ENCODE data around the gene HOXC10. TPM values are rescaled to one million over a fixed set of nuclear protein-coding genes. Genes with fewer than 3 reads are reported as not detected.

HOXC10 gene
- total and polyA plus RNA-seq, 3 experiments from 2014 or later: not detected

DNA sequence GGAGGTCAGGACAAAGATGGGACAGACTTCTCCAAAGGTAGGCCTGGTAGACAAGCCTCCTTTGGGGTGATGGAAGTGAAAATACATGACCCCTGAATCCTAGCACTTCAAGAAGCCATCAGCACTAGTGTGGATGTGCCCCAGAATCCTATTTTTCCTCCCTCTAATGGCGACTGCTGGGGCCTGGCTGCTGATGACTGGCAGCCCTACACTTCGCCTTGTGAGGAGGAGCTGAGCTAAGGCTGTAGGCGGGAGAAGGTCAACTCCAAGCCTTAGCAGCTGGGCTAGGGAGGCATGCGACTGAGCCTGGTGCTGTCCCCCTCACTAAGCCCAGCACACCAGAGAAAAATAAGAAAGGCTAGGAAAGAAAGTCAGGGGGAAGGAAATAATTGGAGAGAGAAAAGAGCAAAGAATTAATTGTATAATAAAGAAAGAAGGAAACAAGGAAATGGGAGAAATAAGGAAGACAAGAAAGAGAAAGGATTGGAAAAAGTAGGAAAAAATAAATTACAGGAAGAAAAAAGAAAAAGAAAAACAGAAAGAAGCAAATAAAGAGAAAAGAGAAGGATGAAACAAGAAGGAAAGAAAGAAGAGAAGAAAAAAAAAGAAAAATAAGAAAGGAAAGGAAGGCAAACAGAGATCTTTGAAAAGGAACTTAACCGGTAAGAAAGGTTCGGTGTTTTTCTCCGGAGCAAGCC, 4.7 kb upstream of the HOXC10 start:
- no peaks in the 10 kb centered on the region for H3K9me3 ChIP-seq (ENCODE audit: low read length)

DNA sequence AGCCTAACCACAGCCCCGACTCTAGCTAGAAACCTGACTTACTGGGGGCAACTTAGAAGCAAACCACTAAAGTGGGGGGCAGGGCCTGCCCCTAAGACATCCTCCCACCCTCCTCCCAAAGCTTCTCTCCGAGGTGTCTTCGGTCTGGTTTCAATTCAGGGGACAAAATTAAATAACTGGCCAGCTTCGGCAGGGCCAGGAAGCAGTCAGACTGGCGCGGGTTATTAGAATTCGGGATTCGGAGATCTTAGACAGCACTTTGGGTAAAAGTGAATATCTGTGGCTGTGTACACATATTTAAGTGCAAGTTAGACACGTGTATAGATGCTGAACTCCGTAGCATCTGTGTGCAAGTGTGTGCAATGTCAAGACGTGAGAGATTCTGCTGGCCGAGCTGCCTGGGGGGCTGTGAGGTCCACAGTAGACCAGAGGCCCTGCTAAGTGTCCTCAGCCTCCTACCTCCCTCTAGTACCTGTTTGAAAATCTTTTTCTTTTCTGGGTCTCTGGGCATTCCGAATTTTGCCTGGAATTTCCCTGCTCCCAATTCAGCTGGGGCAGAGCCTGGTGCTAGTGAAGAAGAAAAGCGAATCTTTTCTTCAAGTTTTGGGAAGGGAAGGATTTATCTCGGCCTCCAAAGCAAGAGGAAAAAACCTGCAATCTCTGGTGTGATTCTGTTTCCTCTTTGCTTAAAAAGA, 4.0 kb upstream of the HOXC10 start:
- no peak for DNase-seq
- Mint-ChIP-seq H3K36me3 (no peaks in the 10 kb centered on the region), H3K27ac (peak overlapping the region in 1 of 8 donors; percentile 38), H3K27me3 (peaks cover 89 to 94% of the 10 kb centered on the region in 2 donors), H3K4me1 (peaks cover 18 to 31% (median 21%) of the 10 kb centered on the region in 3 donors), H3K9me3 (peaks cover 0 to 16% (median 0%) of the 10 kb centered on the region in 5 donors), H3K4me3 (peak overlapping the region in 1 of 7 donors; percentile 48)
- no peaks in the 10 kb centered on the region for H3K9me3 ChIP-seq (ENCODE audit: low read length)
- ChIA-PET POLR2A (interaction anchor here (1.2 kb wide), 1 partner anchor 9 kb away, joined by 3 read pairs; no protein-coding TSS in a partner anchor), CTCF (interaction anchor here (1.5 kb wide), 1 partner anchor 25 kb away, joined by 3 read pairs; no protein-coding TSS in a partner anchor)
- H3K36me3 ChIP-seq (ENCODE audit: insufficient read depth, low read length): no peaks in the 10 kb centered on the region
- H3K27me3 ChIP-seq (ENCODE audit: insufficient read depth, low read length, poor library complexity, severe bottlenecking): peaks cover 88% of the 10 kb centered on the region
- H3K27ac ChIP-seq (ENCODE audit: low read depth, low read length): no peak overlapping the region
- H3K4me1 ChIP-seq (ENCODE audit: insufficient read depth, low read length): peaks cover 11% of the 10 kb centered on the region
- H3K4me3 ChIP-seq (ENCODE audit: low read length): no peak overlapping the region

More for the DNA sequence above, 4.7 kb upstream of the HOXC10 start:
- H3K36me3 ChIP-seq (ENCODE audit: insufficient read depth, low read length): no peaks in the 10 kb centered on the region
- CTCF ChIA-PET: interaction anchor here (1.5 kb wide), 1 partner anchor 26 kb away, joined by 3 read pairs; no protein-coding TSS in a partner anchor
- Mint-ChIP-seq H3K27me3 (peaks cover 89 to 95% of the 10 kb centered on the region in 2 donors), H3K4me3 (peak overlapping the region in 1 of 7 donors; percentile 48), H3K36me3 (no peaks in the 10 kb centered on the region), H3K27ac (peak overlapping the region in 2 of 8 donors; percentile 16 to 38), H3K9me3 (peaks cover 0 to 16% (median 3%) of the 10 kb centered on the region in 5 donors), H3K4me1 (peaks cover 20 to 33% (median 23%) of the 10 kb centered on the region in 3 donors)
- no peak for DNase-seq
- peaks cover 10% of the 10 kb centered on the region for H3K4me1 ChIP-seq (ENCODE audit: insufficient read depth, low read length)
- POLR2A ChIA-PET: interaction anchor here (1.2 kb wide), 1 partner anchor 10 kb away, joined by 3 read pairs; no protein-coding TSS in a partner anchor
- no peak overlapping the region for H3K27ac ChIP-seq (ENCODE audit: low read depth, low read length)
- peaks cover 88% of the 10 kb centered on the region for H3K27me3 ChIP-seq (ENCODE audit: insufficient read depth, low read length, poor library complexity, severe bottlenecking)
- H3K4me3 ChIP-seq (ENCODE audit: low read length): no peak overlapping the region

DNA sequence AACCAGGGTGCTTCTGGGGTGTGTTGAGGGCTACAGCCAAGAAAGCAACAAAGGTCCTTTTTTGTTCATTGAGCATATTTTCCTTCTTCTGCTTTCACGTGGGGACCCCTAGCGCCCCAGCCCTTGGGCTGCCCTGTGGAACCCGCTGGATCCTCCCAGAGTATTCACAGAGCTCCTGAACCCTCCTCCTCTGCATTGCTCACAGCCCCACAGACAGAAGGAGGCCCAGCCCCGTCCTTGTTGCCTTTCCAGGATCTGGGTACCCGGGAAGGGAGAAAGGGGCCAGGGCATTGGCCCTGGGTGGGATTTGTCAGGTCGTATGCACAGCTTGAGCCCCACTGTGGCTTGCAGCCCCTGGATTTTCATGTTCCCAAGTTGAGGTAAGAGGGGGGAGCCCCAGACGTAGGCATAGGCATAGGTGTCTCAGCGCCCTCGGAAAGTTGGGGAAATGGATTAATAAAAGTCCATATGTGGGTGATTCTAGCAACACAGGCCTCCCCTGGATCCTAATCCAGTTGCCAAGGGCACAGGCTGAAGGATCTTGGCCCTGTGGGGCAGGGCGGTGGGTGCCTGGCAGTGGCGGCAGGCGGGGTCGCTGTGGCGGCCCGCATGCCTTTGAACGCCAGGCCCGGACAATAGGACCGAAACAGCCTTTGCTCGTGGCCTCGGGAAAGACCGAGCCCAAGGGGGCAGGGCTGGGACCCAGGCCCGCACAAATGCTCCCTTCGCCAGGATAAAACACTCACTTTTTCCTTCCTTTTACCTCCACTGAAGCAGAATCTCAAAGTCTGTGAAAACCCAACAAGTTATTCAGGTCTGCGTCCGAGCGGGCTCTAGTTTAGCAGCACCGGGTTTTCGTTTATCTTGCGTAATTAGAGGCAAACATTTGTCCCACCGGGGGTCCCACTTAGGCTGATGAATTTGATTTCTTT, 3.0 kb upstream of the HOXC10 start:
- Histone ChIP-seq H3K36me3 (ENCODE audit: insufficient read depth, low read length) (no peaks in the 10 kb centered on the region), H3K27ac (ENCODE audit: low read depth, low read length) (no peak overlapping the region), H3K9me3 (ENCODE audit: low read length) (no peaks in the 10 kb centered on the region), H3K4me3 (ENCODE audit: low read length) (no peak overlapping the region), H3K4me1 (ENCODE audit: insufficient read depth, low read length) (peaks cover 16% of the 10 kb centered on the region), H3K27me3 (ENCODE audit: insufficient read depth, low read length, poor library complexity, severe bottlenecking) (peaks cover 87% of the 10 kb centered on the region)
- Mint-ChIP-seq H3K9me3 (peaks cover 0 to 14% (median 0%) of the 10 kb centered on the region in 5 donors), H3K4me3 (peak overlapping the region in 1 of 7 donors; percentile 54), H3K27me3 (peaks cover 87 to 94% of the 10 kb centered on the region in 2 donors), H3K36me3 (no peaks in the 10 kb centered on the region), H3K27ac (peak overlapping the region in 2 of 8 donors; percentile 26 to 77), H3K4me1 (peaks cover 24 to 40% (median 26%) of the 10 kb centered on the region in 3 donors)
- ChIA-PET POLR2A (no interaction called here), CTCF (interaction anchor here (1.5 kb wide), 1 partner anchor 24 kb away, joined by 3 read pairs; no protein-coding TSS in a partner anchor)
- no peak for DNase-seq

GRCh38 chr12:53982648-53983567, 2.0 kb upstream of the HOXC10 start:
- peaks cover 25 to 37% (median 26%) of the 10 kb centered on the region in 3 donors for H3K4me1 Mint-ChIP-seq
- ChIA-PET POLR2A (no interaction called here), CTCF (no interaction called here)
- peak overlapping the region in 5 of 7 donors; percentile 6 to 72 (median 21) for H3K4me3 Mint-ChIP-seq
- Histone ChIP-seq H3K9me3 (ENCODE audit: low read length) (no peaks in the 10 kb centered on the region), H3K27me3 (ENCODE audit: insufficient read depth, low read length, poor library complexity, severe bottlenecking) (peaks cover 87% of the 10 kb centered on the region), H3K27ac (ENCODE audit: low read depth, low read length) (no peak overlapping the region), H3K4me3 (ENCODE audit: low read length) (no peak overlapping the region), H3K36me3 (ENCODE audit: insufficient read depth, low read length) (no peaks in the 10 kb centered on the region), H3K4me1 (ENCODE audit: insufficient read depth, low read length) (peaks cover 16% of the 10 kb centered on the region)
- peaks cover 88 to 94% of the 10 kb centered on the region in 2 donors for H3K27me3 Mint-ChIP-seq
- DNase-seq: no peak
- no peaks in the 10 kb centered on the region for H3K36me3 Mint-ChIP-seq
- peak overlapping the region in 3 of 8 donors; percentile 54 to 77 (median 62) for H3K27ac Mint-ChIP-seq
- peaks cover 0 to 11% (median 0%) of the 10 kb centered on the region in 5 donors for H3K9me3 Mint-ChIP-seq

DNA sequence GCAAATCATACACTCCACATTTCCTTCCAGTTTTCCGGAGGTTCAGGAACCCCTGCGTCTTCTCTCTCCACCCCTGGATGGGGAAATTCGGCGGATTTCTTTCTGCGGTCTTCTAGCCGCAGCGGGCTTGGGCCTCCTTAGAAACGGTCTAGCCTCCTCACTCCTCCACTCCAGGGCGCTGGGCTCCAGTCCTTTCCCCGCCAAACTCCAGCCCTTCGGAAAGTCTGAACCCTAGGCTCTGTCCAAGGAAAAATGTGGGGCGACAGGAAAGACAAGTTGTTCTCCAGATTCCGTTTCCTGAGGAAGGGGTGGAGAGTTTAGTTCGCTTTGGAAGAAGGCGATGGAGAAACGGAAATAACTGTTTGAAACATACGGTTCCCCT, 1.4 kb upstream of the HOXC10 start:
- H3K4me3 Mint-ChIP-seq: peak overlapping the region in 4 of 7 donors; percentile 4 to 72 (median 34)
- Histone ChIP-seq H3K4me3 (ENCODE audit: low read length) (no peak overlapping the region), H3K27me3 (ENCODE audit: insufficient read depth, low read length, poor library complexity, severe bottlenecking) (peaks cover 89% of the 10 kb centered on the region), H3K9me3 (ENCODE audit: low read length) (no peaks in the 10 kb centered on the region), H3K36me3 (ENCODE audit: insufficient read depth, low read length) (no peaks in the 10 kb centered on the region), H3K27ac (ENCODE audit: low read depth, low read length) (no peak overlapping the region), H3K4me1 (ENCODE audit: insufficient read depth, low read length) (peaks cover 16% of the 10 kb centered on the region)
- DNase-seq: no peak
- ChIA-PET CTCF (no interaction called here), POLR2A (no interaction called here)
- no peaks in the 10 kb centered on the region for H3K36me3 Mint-ChIP-seq
- peaks cover 0 to 11% (median 0%) of the 10 kb centered on the region in 5 donors for H3K9me3 Mint-ChIP-seq
- peaks cover 22 to 35% (median 25%) of the 10 kb centered on the region in 3 donors for H3K4me1 Mint-ChIP-seq
- H3K27me3 Mint-ChIP-seq: peaks cover 93 to 94% of the 10 kb centered on the region in 2 donors
- H3K27ac Mint-ChIP-seq: peak overlapping the region in 2 of 8 donors; percentile 62 to 77

GRCh38 chr12:53983950-53984572, 885 bp upstream of the HOXC10 start:
- no peak overlapping the region for H3K27ac ChIP-seq (ENCODE audit: low read depth, low read length)
- Mint-ChIP-seq H3K27ac (peak overlapping the region in 2 of 8 donors; percentile 18 to 77), H3K27me3 (peaks cover 93 to 94% of the 10 kb centered on the region in 2 donors), H3K9me3 (peaks cover 0 to 11% (median 0%) of the 10 kb centered on the region in 5 donors), H3K4me3 (peak overlapping the region in 3 of 7 donors; percentile 40 to 56 (median 45)), H3K36me3 (no peaks in the 10 kb centered on the region), H3K4me1 (peaks cover 26 to 36% (median 29%) of the 10 kb centered on the region in 3 donors)
- H3K27me3 ChIP-seq (ENCODE audit: insufficient read depth, low read length, poor library complexity, severe bottlenecking): peaks cover 89% of the 10 kb centered on the region
- no peak for DNase-seq
- no peaks in the 10 kb centered on the region for H3K36me3 ChIP-seq (ENCODE audit: insufficient read depth, low read length)
- H3K4me1 ChIP-seq (ENCODE audit: insufficient read depth, low read length): peaks cover 20% of the 10 kb centered on the region
- no peak overlapping the region for H3K4me3 ChIP-seq (ENCODE audit: low read length)
- ChIA-PET POLR2A (no interaction called here), CTCF (interaction anchor here (0.6 to 2.8 kb wide), 4 partner anchors 20 to 227 kb away, joined by 3 to 12 read pairs (median 3); no protein-coding TSS in a partner anchor)
- no peaks in the 10 kb centered on the region for H3K9me3 ChIP-seq (ENCODE audit: low read length)
